OCI-M2 (cell line): Measurements from ENCODE around the gene ATXN7L1.

Source experiments
- DNase-seq: peaks from one replicate; lab custom pipeline; 2025; ENCODE audit not compliant: unreplicated experiment; lab: John Stamatoyannopoulos, UW

The ATXN7L1 gene

GRCh38 chr7:105590793-105591192 lies 285.6 kb downstream of the ATXN7L1 start:
- DNase-seq = no peak

GRCh38 chr7:105589356-105590077 lies 286.9 kb downstream of the ATXN7L1 start:
- no peak for DNase-seq

GRCh38 chr7:105587909-105588635 lies 288.3 kb downstream of the ATXN7L1 start:
- no peak for DNase-seq

GRCh38 chr7:105585850-105586500 lies 290.4 kb downstream of the ATXN7L1 start:
- DNase-seq = no peak

- DNase-seq = no peak
Observed at GRCh38 chr7:105584165-105584564, 292.2 kb downstream of the ATXN7L1 start.

- no peak for DNase-seq
Observed at GRCh38 chr7:105583061-105583460, 293.3 kb downstream of the ATXN7L1 start.

GRCh38 chr7:105581066-105581811 lies 295.2 kb downstream of the ATXN7L1 start, which contains the start of gene EFCAB10:
Gene EFCAB10, minus strand, starts transcription at chr7:105581493. Its CDS starts 30 bp downstream, at chr7:105581463.
- no peak for DNase-seq

- no peak for DNase-seq
Observed at GRCh38 chr7:105580022-105580740, 296.2 kb downstream of the ATXN7L1 start.

GRCh38 chr7:105578496-105578895 lies 297.9 kb downstream of the ATXN7L1 start:
- no peak for DNase-seq

GRCh38 chr7:105577251-105577650 lies 299.1 kb downstream of the ATXN7L1 start:
- DNase-seq = no peak

GRCh38 chr7:105571891-105572290 lies 304.5 kb downstream of the ATXN7L1 start:
- no peak for DNase-seq

- no peak for DNase-seq
Observed at GRCh38 chr7:105567821-105568220, 308.6 kb downstream of the ATXN7L1 start.

GRCh38 chr7:105567024-105567423 lies 309.4 kb downstream of the ATXN7L1 start:
- DNase-seq = no peak

- DNase-seq = no peak
Observed at GRCh38 chr7:105565190-105565589, 311.2 kb downstream of the ATXN7L1 start.

- DNase-seq = no peak
Observed at GRCh38 chr7:105559926-105560325, 316.5 kb downstream of the ATXN7L1 start.
